Stimulated activated memory B cell treated with anti-CD40 and anti-IgM and Interleukin-4, amounts not matched to agents 10 μg/mL and 1 μg/mL and 100 μg/mL, for 72 hours (primary cell): ENCODE data around the gene FAM170B.
A peak's percentile ranks its signal among the peaks of the same experiment; 100 is the strongest.

Experiments used
- ATAC-seq: fragments of 150-1000 bp; cut with Tn5 transposase; 2 replicates; pipeline ENCODE4 v1.10.0; 2021
- H3K27ac Mint-ChIP-seq: one replicate; pipeline ENCODE4 v1.8.0; 2022; ENCODE audit warnings: mild to moderate bottlenecking, mixed read lengths
- H3K27me3 Mint-ChIP-seq: one replicate; pipeline ENCODE4 v1.8.0; 2022; ENCODE audit warnings: mixed read lengths
- H3K36me3 Mint-ChIP-seq: one replicate; pipeline ENCODE4 v1.8.0; 2022; ENCODE audit warnings: mixed read lengths
- H3K4me1 Mint-ChIP-seq: one replicate; pipeline ENCODE4 v1.8.0; 2022; ENCODE audit warnings: mixed read lengths
- H3K4me3 Mint-ChIP-seq: one replicate; pipeline ENCODE4 v1.8.0; 2022; ENCODE audit warnings: mild to moderate bottlenecking, moderate library complexity, mixed read lengths
- H3K9me3 Mint-ChIP-seq: one replicate; pipeline ENCODE4 v1.8.0; 2022; ENCODE audit warnings: mixed read lengths

FAM170B gene

GRCh38 chr10:49149881-49150280, 16.1 kb upstream of the FAM170B start:
- Mint-ChIP-seq H3K4me3 (no peak overlapping the region), H3K9me3 (peaks cover 6% of the 10 kb centered on the region), H3K27me3 (peaks cover 8% of the 10 kb centered on the region), H3K36me3 (peaks cover 14% of the 10 kb centered on the region), H3K27ac (no peak overlapping the region), H3K4me1 (peaks cover 10% of the 10 kb centered on the region)
- ATAC-seq = no peak

- Mint-ChIP-seq H3K36me3 (peaks cover 6% of the 10 kb centered on the region), H3K4me3 (no peak overlapping the region)
Measured at GRCh38 chr10:49144058-49144720, 10.4 kb upstream of the FAM170B start.

GRCh38 chr10:49143249-49143648, 9.4 kb upstream of the FAM170B start:
- H3K4me3 Mint-ChIP-seq = no peak overlapping the region
- peaks cover 5% of the 10 kb centered on the region for H3K36me3 Mint-ChIP-seq

More at GRCh38 chr10:49144058-49144720, 10.4 kb upstream of the FAM170B start:
- no peaks in the 10 kb centered on the region for H3K4me1 Mint-ChIP-seq
- H3K27ac Mint-ChIP-seq = no peak overlapping the region
- H3K9me3 Mint-ChIP-seq = peaks cover 6% of the 10 kb centered on the region
- peaks cover 8% of the 10 kb centered on the region for H3K27me3 Mint-ChIP-seq
- ATAC-seq = no peak

GRCh38 chr10:49141541-49142332, 7.9 kb upstream of the FAM170B start:
- no peaks in the 10 kb centered on the region for H3K4me1 Mint-ChIP-seq
- H3K36me3 Mint-ChIP-seq = no peaks in the 10 kb centered on the region
- H3K27ac Mint-ChIP-seq = no peak overlapping the region
- no peak for ATAC-seq
- H3K9me3 Mint-ChIP-seq = no peaks in the 10 kb centered on the region
- no peak overlapping the region for H3K4me3 Mint-ChIP-seq
- H3K27me3 Mint-ChIP-seq = no peaks in the 10 kb centered on the region

More at GRCh38 chr10:49143249-49143648, 9.4 kb upstream of the FAM170B start:
- H3K4me1 Mint-ChIP-seq = no peaks in the 10 kb centered on the region
- H3K9me3 Mint-ChIP-seq = peaks cover 5% of the 10 kb centered on the region
- ATAC-seq = no peak
- H3K27ac Mint-ChIP-seq = no peak overlapping the region
- H3K27me3 Mint-ChIP-seq = peaks cover 4% of the 10 kb centered on the region

GRCh38 chr10:49140304-49141177, 6.7 kb upstream of the FAM170B start:
- H3K9me3 Mint-ChIP-seq = no peaks in the 10 kb centered on the region
- no peak overlapping the region for H3K4me3 Mint-ChIP-seq
- peaks cover 7% of the 10 kb centered on the region for H3K4me1 Mint-ChIP-seq
- ATAC-seq = no peak
- no peaks in the 10 kb centered on the region for H3K36me3 Mint-ChIP-seq
- H3K27ac Mint-ChIP-seq = no peak overlapping the region
- H3K27me3 Mint-ChIP-seq = no peaks in the 10 kb centered on the region

GRCh38 chr10:49139846-49140195, 6.0 kb upstream of the FAM170B start:
- no peak overlapping the region for H3K27ac Mint-ChIP-seq
- no peaks in the 10 kb centered on the region for H3K36me3 Mint-ChIP-seq
- H3K9me3 Mint-ChIP-seq = no peaks in the 10 kb centered on the region
- H3K4me1 Mint-ChIP-seq = peaks cover 15% of the 10 kb centered on the region
- no peaks in the 10 kb centered on the region for H3K27me3 Mint-ChIP-seq
- no peak for ATAC-seq
- no peak overlapping the region for H3K4me3 Mint-ChIP-seq

GRCh38 chr10:49139028-49139845, 5.4 kb upstream of the FAM170B start:
- peaks cover 20% of the 10 kb centered on the region for H3K4me1 Mint-ChIP-seq
- no peaks in the 10 kb centered on the region for H3K9me3 Mint-ChIP-seq
- H3K27me3 Mint-ChIP-seq = no peaks in the 10 kb centered on the region
- ATAC-seq = no peak
- no peak overlapping the region for H3K27ac Mint-ChIP-seq
- no peak overlapping the region for H3K4me3 Mint-ChIP-seq
- H3K36me3 Mint-ChIP-seq = no peaks in the 10 kb centered on the region

- no peaks in the 10 kb centered on the region for H3K36me3 Mint-ChIP-seq
- peaks cover 24% of the 10 kb centered on the region for H3K4me1 Mint-ChIP-seq
- H3K27me3 Mint-ChIP-seq = no peaks in the 10 kb centered on the region
- no peak overlapping the region for H3K27ac Mint-ChIP-seq
- H3K4me3 Mint-ChIP-seq = no peak overlapping the region
- no peak for ATAC-seq
- no peaks in the 10 kb centered on the region for H3K9me3 Mint-ChIP-seq
Measured at GRCh38 chr10:49138361-49138891, 4.6 kb upstream of the FAM170B start.

GRCh38 chr10:49136525-49136924, 2.7 kb upstream of the FAM170B start:
- no peaks in the 10 kb centered on the region for H3K27me3 Mint-ChIP-seq
- no peaks in the 10 kb centered on the region for H3K36me3 Mint-ChIP-seq
- ATAC-seq = no peak
- H3K9me3 Mint-ChIP-seq = no peaks in the 10 kb centered on the region
- H3K4me1 Mint-ChIP-seq = peaks cover 24% of the 10 kb centered on the region
- no peak overlapping the region for H3K27ac Mint-ChIP-seq
- H3K4me3 Mint-ChIP-seq = no peak overlapping the region

GRCh38 chr10:49135575-49136313, 1.9 kb upstream of the FAM170B start:
- no peaks in the 10 kb centered on the region for H3K27me3 Mint-ChIP-seq
- peak overlapping the region; percentile 30 for H3K27ac Mint-ChIP-seq
- peak overlapping the region; percentile 22 for H3K4me3 Mint-ChIP-seq
- H3K36me3 Mint-ChIP-seq = no peaks in the 10 kb centered on the region
- ATAC-seq = peak; percentile 90
- peaks cover 24% of the 10 kb centered on the region for H3K4me1 Mint-ChIP-seq
- no peaks in the 10 kb centered on the region for H3K9me3 Mint-ChIP-seq

GRCh38 chr10:49134327-49134726, 506 bp upstream of the FAM170B start:
- H3K4me1 Mint-ChIP-seq = peaks cover 24% of the 10 kb centered on the region
- no peaks in the 10 kb centered on the region for H3K36me3 Mint-ChIP-seq
- peaks cover 8% of the 10 kb centered on the region for H3K27me3 Mint-ChIP-seq
- no peak for ATAC-seq
- no peak overlapping the region for H3K4me3 Mint-ChIP-seq
- H3K27ac Mint-ChIP-seq = no peak overlapping the region
- no peaks in the 10 kb centered on the region for H3K9me3 Mint-ChIP-seq

GRCh38 chr10:49132362-49132737, 1.5 kb downstream of the FAM170B start:
- Mint-ChIP-seq H3K4me3 (no peak overlapping the region), H3K4me1 (peaks cover 24% of the 10 kb centered on the region), H3K9me3 (no peaks in the 10 kb centered on the region), H3K36me3 (no peaks in the 10 kb centered on the region), H3K27me3 (peaks cover 23% of the 10 kb centered on the region), H3K27ac (no peak overlapping the region)
- ATAC-seq = no peak

GRCh38 chr10:49131507-49132361, 2.1 kb downstream of the FAM170B start:
- Mint-ChIP-seq H3K4me1 (peaks cover 24% of the 10 kb centered on the region), H3K4me3 (no peak overlapping the region), H3K36me3 (no peaks in the 10 kb centered on the region), H3K27me3 (peaks cover 23% of the 10 kb centered on the region), H3K27ac (no peak overlapping the region), H3K9me3 (no peaks in the 10 kb centered on the region)
- ATAC-seq = no peak
